HUES48 (cell line): ENCODE results near the gene PPP2R5A.
"Not testable (repeated sequence)": the region's sequence is repeated elsewhere in the genome, so short reads cannot be mapped to it uniquely, and the experiment has no call there.

Experiments used
- H3K27ac ChIP-seq: one replicate; pipeline ENCODE4 v1.7.0; 2013; ENCODE audit warnings: low read depth, low read length, inconsistent platforms
- H3K27me3 ChIP-seq: 2 replicates; pipeline ENCODE4 v1.6.1; 2013; ENCODE audit warnings: mild to moderate bottlenecking, low read length; ENCODE audit not compliant: control insufficient read depth, insufficient read depth
- H3K36me3 ChIP-seq: 2 replicates; pipeline ENCODE4 v1.6.1; 2013; ENCODE audit warnings: low read length; ENCODE audit not compliant: control insufficient read depth, insufficient read depth
- H3K4me1 ChIP-seq: 2 replicates; pipeline ENCODE4 v1.6.1; 2013; ENCODE audit warnings: mild to moderate bottlenecking, low read length; ENCODE audit not compliant: control insufficient read depth, insufficient read depth
- H3K4me3 ChIP-seq: 2 replicates; pipeline ENCODE4 v1.5.1; 2013; ENCODE audit warnings: mild to moderate bottlenecking, low read depth, low read length
- H3K9ac ChIP-seq: 2 replicates; pipeline ENCODE4 v1.6.1; 2013; ENCODE audit warnings: mild to moderate bottlenecking, low read depth, low read length, moderate library complexity
- H3K9me3 ChIP-seq: 2 replicates; pipeline ENCODE4 v1.6.1; 2013; ENCODE audit warnings: low read length; ENCODE audit not compliant: control insufficient read depth, insufficient read depth

The PPP2R5A gene

GRCh38 chr1:212287995-212288394, 2.8 kb downstream of the PPP2R5A start:
- H3K4me3 ChIP-seq, result peak overlapping the region; percentile 11

GRCh38 chr1:212288615-212289014, 3.4 kb downstream of the PPP2R5A start:
- H3K4me3 ChIP-seq, result peak overlapping the region; percentile 11; the same call in 1 of the 2 replicates
- H3K9me3 ChIP-seq, result no peaks in the 10 kb centered on the region
- H3K4me1 ChIP-seq, result peaks cover 40% of the 10 kb centered on the region
- H3K36me3 ChIP-seq, result 0 out of 2 replicates have a peak, but pooled peaks cover 2% of the 10 kb centered on the region
- no peak overlapping the region for H3K9ac ChIP-seq
- no peaks in the 10 kb centered on the region for H3K27me3 ChIP-seq
- H3K27ac ChIP-seq, result no peak overlapping the region

More at GRCh38 chr1:212287995-212288394, 2.8 kb downstream of the PPP2R5A start:
- not testable (repeated sequence) for H3K9me3 ChIP-seq, H3K9ac ChIP-seq, H3K27ac ChIP-seq, H3K36me3 ChIP-seq, H3K27me3 ChIP-seq
- H3K4me1 ChIP-seq, result peaks cover 34% of the 10 kb centered on the region

- H3K4me1 ChIP-seq, result peaks cover 38% of the 10 kb centered on the region
- H3K27ac ChIP-seq, result peak overlapping the region; percentile 53
- H3K4me3 ChIP-seq, result no peak overlapping the region
- no peak overlapping the region for H3K9ac ChIP-seq
- 0 out of 2 replicates have a peak, but pooled peaks cover 2% of the 10 kb centered on the region for H3K36me3 ChIP-seq
- no peaks in the 10 kb centered on the region for H3K9me3 ChIP-seq
- H3K27me3 ChIP-seq, result no peaks in the 10 kb centered on the region
Observed at GRCh38 chr1:212289262-212290077, 4.3 kb downstream of the PPP2R5A start.

- no peaks in the 10 kb centered on the region for H3K27me3 ChIP-seq
- H3K36me3 ChIP-seq, result 0 out of 2 replicates have a peak, but pooled peaks cover 2% of the 10 kb centered on the region
- no peaks in the 10 kb centered on the region for H3K9me3 ChIP-seq
- peak overlapping the region; percentile 64 for H3K27ac ChIP-seq
- no peak overlapping the region for H3K4me3 ChIP-seq
- H3K9ac ChIP-seq, result no peak overlapping the region
- H3K4me1 ChIP-seq, result peaks cover 38% of the 10 kb centered on the region
Observed at GRCh38 chr1:212290608-212291007, 5.4 kb downstream of the PPP2R5A start.

GRCh38 chr1:212291505-212292134, 6.4 kb downstream of the PPP2R5A start:
- peaks cover 38% of the 10 kb centered on the region for H3K4me1 ChIP-seq
- H3K36me3 ChIP-seq, result 0 out of 2 replicates have a peak, but pooled peaks cover 2% of the 10 kb centered on the region
- H3K9ac ChIP-seq, result no peak overlapping the region
- H3K9me3 ChIP-seq, result no peaks in the 10 kb centered on the region
- no peaks in the 10 kb centered on the region for H3K27me3 ChIP-seq
- no peak overlapping the region for H3K4me3 ChIP-seq
- peak overlapping the region; percentile 64 for H3K27ac ChIP-seq

GRCh38 chr1:212292250-212293105, 7.3 kb downstream of the PPP2R5A start:
- 0 out of 2 replicates have a peak, but pooled peaks cover 2% of the 10 kb centered on the region for H3K36me3 ChIP-seq
- no peak overlapping the region for H3K9ac ChIP-seq
- H3K27me3 ChIP-seq, result no peaks in the 10 kb centered on the region
- H3K9me3 ChIP-seq, result no peaks in the 10 kb centered on the region
- H3K27ac ChIP-seq, result no peak overlapping the region
- peaks cover 36% of the 10 kb centered on the region for H3K4me1 ChIP-seq
- H3K4me3 ChIP-seq, result no peak overlapping the region

GRCh38 chr1:212293579-212293978, 8.4 kb downstream of the PPP2R5A start:
- no peaks in the 10 kb centered on the region for H3K27me3 ChIP-seq
- H3K4me3 ChIP-seq, result no peak overlapping the region
- 0 out of 2 replicates have a peak, but pooled peaks cover 2% of the 10 kb centered on the region for H3K36me3 ChIP-seq
- no peak overlapping the region for H3K9ac ChIP-seq
- H3K27ac ChIP-seq, result no peak overlapping the region
- peaks cover 35% of the 10 kb centered on the region for H3K4me1 ChIP-seq
- H3K9me3 ChIP-seq, result no peaks in the 10 kb centered on the region

- H3K9ac ChIP-seq, result no peak overlapping the region
- no peaks in the 10 kb centered on the region for H3K36me3 ChIP-seq
- no peaks in the 10 kb centered on the region for H3K9me3 ChIP-seq
- H3K27ac ChIP-seq, result no peak overlapping the region
- H3K4me1 ChIP-seq, result peaks cover 32% of the 10 kb centered on the region
- H3K27me3 ChIP-seq, result no peaks in the 10 kb centered on the region
- H3K4me3 ChIP-seq, result no peak overlapping the region
Observed at GRCh38 chr1:212294983-212295382, 9.8 kb downstream of the PPP2R5A start.

GRCh38 chr1:212295579-212295978, 10.4 kb downstream of the PPP2R5A start:
- Histone ChIP-seq H3K9ac (no peak overlapping the region), H3K4me3 (no peak overlapping the region), H3K27me3 (no peaks in the 10 kb centered on the region), H3K9me3 (no peaks in the 10 kb centered on the region), H3K4me1 (peaks cover 26% of the 10 kb centered on the region), H3K36me3 (no peaks in the 10 kb centered on the region), H3K27ac (no peak overlapping the region)

GRCh38 chr1:212297338-212297737, 12.1 kb downstream of the PPP2R5A start:
- Histone ChIP-seq H3K4me3 (no peak overlapping the region), H3K9me3 (no peaks in the 10 kb centered on the region), H3K9ac (no peak overlapping the region), H3K4me1 (peaks cover 12% of the 10 kb centered on the region), H3K36me3 (no peaks in the 10 kb centered on the region), H3K27ac (no peak overlapping the region), H3K27me3 (no peaks in the 10 kb centered on the region)
